NCI-H82 treated with DMSO at 0.1 percent for 48 hours (cell line): Measurements from ENCODE around the gene GRK3.
"Not testable (repeated sequence)": the region's sequence is repeated elsewhere in the genome, so short reads cannot be mapped to it uniquely, and the experiment has no call there.

Experiments
- DNase-seq: peaks from one replicate; lab custom pipeline; 2025; ENCODE audit not compliant: unreplicated experiment; lab: John Stamatoyannopoulos, UW

GRK3 gene

GRCh38 chr22:25694196-25694907 is 129.9 kb downstream of the GRK3 start:
- no peak for DNase-seq

- DNase-seq: peak; percentile 27
These were observed 130.7 kb downstream of the GRK3 start for GRCh38 chr22:25695146-25695545.

GRCh38 chr22:25696763-25697162 is 132.3 kb downstream of the GRK3 start:
- DNase-seq: peak; percentile 73

GRCh38 chr22:25697181-25697664 is 132.7 kb downstream of the GRK3 start:
- DNase-seq: no peak

GRCh38 chr22:25697978-25698377 is 133.5 kb downstream of the GRK3 start:
- DNase-seq: no peak

- no peak for DNase-seq
These were observed 134.0 kb downstream of the GRK3 start for GRCh38 chr22:25698461-25698860.

GRCh38 chr22:25698978-25699377 is 134.5 kb downstream of the GRK3 start:
- DNase-seq: no peak

- DNase-seq: peak; percentile 64
These were observed 136.7 kb downstream of the GRK3 start for GRCh38 chr22:25701056-25701780.

GRCh38 chr22:25702040-25702439 is 137.6 kb downstream of the GRK3 start:
- peak; percentile 7 for DNase-seq

- DNase-seq: no peak
These were observed 138.2 kb downstream of the GRK3 start for GRCh38 chr22:25702571-25703167.

- no peak for DNase-seq
These were observed 140.2 kb downstream of the GRK3 start for GRCh38 chr22:25704701-25705100.

- DNase-seq: no peak
These were observed 141.7 kb downstream of the GRK3 start for GRCh38 chr22:25706197-25706596.

GRCh38 chr22:25708430-25708829 is 144.0 kb downstream of the GRK3 start:
- DNase-seq: not testable (repeated sequence)

- no peak for DNase-seq
These were observed 145.3 kb downstream of the GRK3 start for GRCh38 chr22:25709758-25710157.

GRCh38 chr22:25710501-25710900 is 146.0 kb downstream of the GRK3 start:
- no peak for DNase-seq

GRCh38 chr22:25711491-25711890 is 147.0 kb downstream of the GRK3 start:
- DNase-seq: no peak

GRCh38 chr22:25712661-25713400 is 148.4 kb downstream of the GRK3 start:
- DNase-seq: no peak

- DNase-seq: no peak
These were observed 149.6 kb downstream of the GRK3 start for GRCh38 chr22:25714070-25714469.

GRCh38 chr22:25714739-25715138 is 150.3 kb downstream of the GRK3 start:
- DNase-seq: no peak

GRCh38 chr22:25716637-25717036 is 152.2 kb downstream of the GRK3 start:
- DNase-seq: no peak

GRCh38 chr22:25718135-25718840 is 153.8 kb downstream of the GRK3 start:
- DNase-seq: no peak
